GM18951 (cell line): Measurements from ENCODE around the gene NAE1.

ENCODE experiments used
- POLR2A ChIP-seq: IDR thresholded peaks from 4 replicates; pipeline ENCODE4 v1.6.1; 2011; ENCODE audit warnings: mild to moderate bottlenecking; ENCODE audit not compliant: insufficient read length, insufficient read depth; ENCODE audit errors: extremely low read depth
- in situ Hi-C: fragments of 300-500 bp; cut with MboI; formaldehyde crosslinking; loops from one replicate; pipeline ENCODE4 v1.12.0; 2022; ENCODE audit warnings: low sequenced_read_pairs, mixed read lengths, inconsistent platforms; ENCODE audit not compliant: unreplicated experiment

NAE1 gene

DNA sequence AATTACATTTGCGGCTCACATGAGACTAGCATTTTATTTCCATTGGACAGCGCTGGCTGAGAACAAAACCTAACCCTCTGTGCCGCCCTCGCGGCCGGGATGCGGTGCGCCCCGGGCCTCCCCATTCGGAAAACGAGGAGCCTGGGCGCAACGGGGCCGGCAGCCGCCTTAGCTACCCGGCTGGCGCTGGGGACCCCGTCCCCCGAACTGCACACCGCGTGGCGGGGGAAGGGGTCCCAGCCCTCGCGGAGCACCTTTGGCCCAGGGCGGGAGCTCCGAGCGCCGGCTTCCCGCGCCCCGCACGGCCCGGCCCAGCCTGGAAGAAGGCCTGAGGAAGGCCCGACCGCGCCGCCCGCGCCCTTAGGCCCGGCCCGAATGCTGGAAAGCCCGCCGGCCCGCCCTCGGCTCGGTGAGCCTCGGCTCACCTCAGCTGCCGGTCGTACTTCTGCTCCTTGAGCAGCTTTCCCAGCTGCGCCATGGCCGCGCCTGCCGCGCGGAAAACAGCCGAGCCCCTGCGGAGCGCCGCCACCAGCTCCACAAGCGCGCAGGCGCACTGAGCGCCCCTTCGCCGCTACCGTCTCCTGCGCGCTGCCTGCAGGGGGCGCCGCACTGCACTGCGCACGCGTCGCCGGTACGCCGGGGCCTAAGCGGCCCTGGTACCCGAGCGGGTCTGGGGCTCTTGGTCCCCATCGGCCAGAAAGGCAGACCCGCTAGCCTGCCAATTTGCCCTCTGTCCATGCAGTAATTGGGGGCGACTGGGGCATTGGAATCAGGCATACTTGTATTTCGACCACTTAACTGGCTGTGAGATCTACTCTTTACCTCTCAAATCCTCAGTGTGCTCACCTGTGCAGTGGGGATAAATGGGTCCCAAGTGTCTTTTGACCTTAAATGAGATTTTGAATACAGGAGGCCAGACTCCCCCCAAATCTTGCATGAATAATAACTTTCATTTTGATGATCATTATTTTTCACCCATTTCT, at the start of gene NAE1:
NAE1 (minus strand) TSS at position 555 of the 983 bp plus-strand sequence; CDS start at position 478, 77 bp downstream.
- in situ Hi-C loops, result no loop called here
- peak; percentile 93 for TF ChIP-seq POLR2A

DNA sequence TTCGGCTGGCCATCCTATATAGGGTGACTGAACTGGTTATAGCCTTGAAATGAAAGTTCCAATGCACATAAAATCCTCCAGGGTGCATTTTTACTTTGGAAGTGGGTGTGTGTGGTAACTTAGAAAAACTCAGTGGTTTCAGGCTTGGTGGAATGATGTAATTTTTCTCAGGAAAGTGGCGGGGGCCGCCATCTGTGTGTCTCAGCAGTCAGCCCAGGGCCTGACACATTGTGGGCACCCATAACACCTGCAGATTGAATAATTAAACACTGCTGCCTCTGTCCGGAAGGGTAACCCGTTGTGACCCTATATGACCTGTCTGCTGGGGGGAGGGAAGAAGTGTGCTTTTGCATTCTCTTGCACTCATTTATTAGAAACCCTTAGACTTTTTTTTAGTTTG, 47.3 kb upstream of the NAE1 start:
- no peak for TF ChIP-seq POLR2A
- in situ Hi-C loops, result no loop called here

DNA sequence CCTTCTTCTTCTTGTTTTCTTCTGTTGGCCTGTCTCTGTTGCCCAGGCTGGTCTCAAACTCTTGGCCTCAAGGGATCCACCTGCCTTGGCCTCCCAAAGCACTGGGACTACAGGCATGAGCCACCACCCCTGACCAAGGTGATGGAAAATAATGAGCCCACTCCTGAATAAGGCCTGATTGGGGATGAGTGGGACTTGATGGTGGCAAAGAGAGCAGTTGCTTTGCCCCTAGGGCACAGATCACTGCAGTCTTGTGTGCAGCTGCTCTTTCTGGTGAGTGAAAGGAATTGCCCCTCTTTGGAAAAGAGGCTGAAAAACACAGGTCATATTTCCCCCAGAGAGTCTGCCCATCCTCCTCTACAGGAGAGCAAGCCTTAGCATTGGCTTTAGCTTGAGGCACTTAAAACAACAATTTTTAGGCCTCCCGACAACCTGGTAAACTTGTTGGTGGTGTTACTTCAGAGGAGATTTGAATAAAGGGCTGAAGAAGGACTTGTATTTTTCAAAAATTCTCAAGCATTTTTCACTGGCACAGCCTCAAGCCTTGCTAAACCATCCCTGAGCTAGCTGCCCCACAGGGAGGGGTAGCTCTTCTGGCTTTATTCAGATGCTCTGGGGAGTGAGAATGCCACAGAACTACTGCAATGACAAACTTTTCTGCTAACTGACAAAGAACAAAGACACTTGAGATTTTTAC, 43.5 kb upstream of the NAE1 start:
- in situ Hi-C loops, result loop anchor here (25.0 kb wide), 1 partner anchor 462 kb away; no protein-coding TSS in a partner anchor
- no peak for TF ChIP-seq POLR2A

DNA sequence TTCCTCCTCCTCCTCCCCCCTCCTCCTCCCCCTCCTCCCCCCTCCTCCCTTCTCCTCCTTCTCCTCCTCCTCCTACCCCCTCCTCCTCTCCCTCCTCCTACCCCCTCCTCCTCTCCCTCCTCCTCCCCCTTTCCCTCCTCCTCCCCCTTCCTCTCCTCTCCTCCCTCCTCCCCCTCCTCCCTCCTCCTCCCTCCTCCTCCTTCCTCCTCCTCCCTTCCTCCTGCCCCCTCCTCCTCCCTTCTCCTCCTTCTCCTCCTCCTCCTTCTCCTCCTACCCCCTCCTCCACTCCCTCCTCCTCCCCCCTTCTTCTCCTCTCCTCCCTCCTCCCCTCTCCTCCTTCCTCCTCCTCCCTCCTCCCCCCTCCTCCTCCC, 42.9 kb upstream of the NAE1 start:
- in situ Hi-C loops, result loop anchor here (25.0 kb wide), 1 partner anchor 461 kb away; no protein-coding TSS in a partner anchor
- TF ChIP-seq POLR2A, result no peak

DNA sequence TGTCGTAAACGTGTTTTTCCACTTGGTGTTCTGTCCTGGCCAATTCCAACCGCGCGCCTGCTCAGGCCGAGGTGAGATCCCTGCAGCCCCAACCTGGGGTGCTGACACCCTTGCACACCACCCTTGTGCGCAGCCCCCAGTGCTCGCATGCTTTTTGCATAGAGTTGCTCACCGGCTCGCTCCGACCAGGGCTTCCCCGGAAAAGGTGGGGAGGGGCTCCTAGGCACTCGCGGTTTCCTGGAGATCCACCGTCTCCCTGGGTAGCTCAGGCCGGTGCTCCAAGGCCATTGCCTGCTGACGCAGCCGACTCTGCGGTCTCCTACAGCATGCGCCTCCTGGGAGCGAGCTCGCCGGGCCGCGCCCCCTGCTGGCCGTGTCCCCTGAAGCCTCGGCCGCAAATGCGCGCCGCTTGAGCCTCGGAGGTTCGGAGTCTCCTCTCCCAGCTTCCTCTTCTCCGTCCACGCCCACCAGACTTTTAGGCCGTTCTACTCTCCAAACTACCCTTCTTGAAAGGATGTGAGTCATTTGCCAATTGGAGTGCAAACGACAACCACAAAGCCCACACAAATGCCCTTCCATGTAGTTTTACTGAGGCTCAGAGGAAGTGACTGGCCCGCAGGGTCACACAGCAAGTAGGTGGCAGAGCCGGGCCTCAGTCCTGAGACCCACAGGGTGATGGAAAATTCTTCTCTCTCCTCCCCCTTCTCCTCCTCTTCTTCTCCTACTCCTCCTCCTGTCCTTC, 42.3 kb upstream of the NAE1 start:
- TF ChIP-seq POLR2A, result peak; percentile 43
- in situ Hi-C loops, result loop anchor here (25.0 kb wide), 1 partner anchor 461 kb away; no protein-coding TSS in a partner anchor

DNA sequence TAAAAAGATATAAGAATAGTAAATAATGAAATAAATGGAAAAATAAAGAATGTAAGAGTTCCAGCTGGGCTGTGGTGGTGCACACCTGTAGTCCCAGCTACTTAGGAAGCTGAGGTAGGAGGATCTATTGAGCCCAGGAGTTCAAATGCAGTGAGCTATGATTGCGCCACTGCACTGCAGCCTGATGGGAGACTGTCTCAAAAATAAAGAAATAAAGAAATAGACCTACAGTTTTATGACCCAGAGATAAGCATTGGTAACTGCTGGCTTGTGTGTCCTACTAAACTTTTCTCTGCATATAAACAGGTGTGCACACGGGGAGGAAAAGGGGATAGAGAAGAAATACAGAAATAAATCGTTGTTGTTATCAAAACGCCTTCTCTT, 41.8 kb upstream of the NAE1 start:
- in situ Hi-C loops, result loop anchor here (25.0 kb wide), 1 partner anchor 460 kb away; no protein-coding TSS in a partner anchor
- no peak for TF ChIP-seq POLR2A

DNA sequence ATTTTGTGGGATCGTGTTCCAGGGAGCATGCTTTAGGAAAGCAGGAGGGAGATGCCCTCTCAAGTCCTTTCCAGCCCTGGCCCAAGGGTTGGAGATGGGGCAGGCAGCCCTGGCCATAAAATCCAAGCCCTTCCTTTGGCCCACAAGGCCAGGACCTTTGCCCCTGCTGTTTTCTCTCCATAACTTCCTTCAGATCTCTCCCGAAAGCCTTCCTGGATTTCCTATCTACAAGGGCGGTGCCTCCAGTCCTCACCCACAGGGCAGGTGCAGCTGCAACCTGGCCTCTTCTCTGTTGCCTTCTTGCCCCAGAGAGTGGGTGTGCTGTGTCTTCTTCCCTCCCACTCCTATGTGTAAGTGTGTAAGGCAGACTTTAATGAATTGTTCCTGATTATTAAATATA, 41.1 kb upstream of the NAE1 start:
- in situ Hi-C loops, result loop anchor here (25.0 kb wide), 1 partner anchor 460 kb away; no protein-coding TSS in a partner anchor
- TF ChIP-seq POLR2A, result no peak

DNA sequence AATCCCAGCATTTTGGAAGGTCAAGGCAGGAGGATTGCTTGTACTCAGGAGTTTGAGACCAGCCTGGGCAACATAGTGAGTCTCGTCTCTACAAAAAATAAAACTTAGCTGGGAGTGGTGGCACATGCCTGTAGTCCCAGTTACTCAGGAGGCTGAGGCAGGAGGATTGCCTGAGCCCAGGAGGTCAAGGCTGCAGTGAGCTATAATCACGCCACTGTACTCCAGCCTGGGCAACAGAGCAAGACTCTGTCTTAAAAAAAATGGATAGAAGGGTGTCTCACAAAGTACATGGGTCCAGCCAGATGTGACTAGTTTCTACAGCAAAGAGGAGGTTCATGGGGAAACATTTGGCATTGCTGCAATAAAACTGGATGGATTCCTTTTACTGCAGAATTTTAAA, 40.6 kb upstream of the NAE1 start:
- in situ Hi-C loops, result loop anchor here (25.0 kb wide), 1 partner anchor 459 kb away; no protein-coding TSS in a partner anchor

DNA sequence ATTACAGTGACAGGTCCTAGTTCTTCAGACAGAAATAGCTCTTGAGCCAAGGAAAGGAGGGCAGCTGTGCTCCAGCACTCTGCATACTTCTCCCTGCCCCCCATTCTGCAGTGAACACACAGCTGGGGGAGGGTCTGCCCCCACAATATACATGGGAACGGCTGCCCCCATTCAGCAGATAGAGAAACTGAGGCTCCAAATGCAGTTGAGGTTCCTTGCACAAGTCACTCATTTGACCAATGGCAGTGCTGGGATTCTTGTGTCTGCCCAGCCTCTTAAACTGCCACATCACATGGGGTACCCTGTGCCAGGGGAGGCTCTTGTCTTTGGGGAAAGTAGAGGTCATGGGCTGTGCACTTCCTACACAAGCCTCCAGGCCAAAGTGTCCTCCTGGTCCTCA, 38.6 kb upstream of the NAE1 start:
- in situ Hi-C loops, result loop anchor here (25.0 kb wide), 1 partner anchor 457 kb away; no protein-coding TSS in a partner anchor
- no peak for TF ChIP-seq POLR2A

DNA sequence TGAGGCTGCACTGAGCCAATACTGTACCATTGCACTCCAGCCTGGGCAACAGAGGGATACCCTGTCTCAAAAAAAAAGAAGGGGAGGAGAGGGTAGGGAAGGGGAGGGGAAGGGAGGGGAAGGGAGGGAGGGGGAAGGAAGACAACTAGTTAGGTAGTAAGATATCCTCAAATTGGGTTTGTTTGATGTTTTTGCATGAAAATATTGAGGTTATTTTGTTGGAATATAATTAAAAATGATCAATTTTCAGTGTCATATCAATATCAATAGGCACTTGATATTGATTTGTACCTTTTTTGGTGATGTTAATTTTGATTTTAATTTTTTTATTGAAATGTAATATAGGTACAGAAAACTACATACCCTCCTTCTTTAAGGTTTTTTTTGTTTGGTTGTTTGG, 32.9 kb upstream of the NAE1 start:
- in situ Hi-C loops, result loop anchor here (25.0 kb wide), 1 partner anchor 451 kb away; no protein-coding TSS in a partner anchor
- TF ChIP-seq POLR2A, result no peak

DNA sequence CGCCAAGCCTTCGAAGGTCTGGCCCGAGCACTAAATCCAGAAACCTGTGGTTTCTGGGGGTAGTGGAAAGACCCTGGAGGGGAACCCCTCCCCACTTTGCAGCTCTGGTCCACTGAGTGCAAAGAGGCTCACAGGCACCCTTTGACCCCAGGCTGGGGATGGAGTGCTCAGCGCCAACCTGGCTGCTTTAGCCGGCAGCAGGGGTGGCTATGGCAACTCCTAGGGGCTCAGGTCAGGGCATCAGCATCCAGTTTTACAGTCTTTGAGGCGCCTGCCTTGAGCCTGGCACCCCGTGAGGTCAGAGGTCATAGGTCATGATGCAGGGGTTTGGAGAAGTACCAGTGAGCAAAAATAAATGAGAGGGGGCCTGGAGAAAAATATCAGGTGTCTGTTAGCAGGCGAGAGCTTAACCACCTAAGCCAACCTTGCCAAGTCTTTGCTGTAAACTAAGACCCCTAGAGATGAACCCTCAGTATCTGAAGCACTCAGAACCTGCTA, 31.3 kb upstream of the NAE1 start:
- in situ Hi-C loops, result loop anchor here (25.0 kb wide), 1 partner anchor 450 kb away; no protein-coding TSS in a partner anchor
- TF ChIP-seq POLR2A, result no peak

DNA sequence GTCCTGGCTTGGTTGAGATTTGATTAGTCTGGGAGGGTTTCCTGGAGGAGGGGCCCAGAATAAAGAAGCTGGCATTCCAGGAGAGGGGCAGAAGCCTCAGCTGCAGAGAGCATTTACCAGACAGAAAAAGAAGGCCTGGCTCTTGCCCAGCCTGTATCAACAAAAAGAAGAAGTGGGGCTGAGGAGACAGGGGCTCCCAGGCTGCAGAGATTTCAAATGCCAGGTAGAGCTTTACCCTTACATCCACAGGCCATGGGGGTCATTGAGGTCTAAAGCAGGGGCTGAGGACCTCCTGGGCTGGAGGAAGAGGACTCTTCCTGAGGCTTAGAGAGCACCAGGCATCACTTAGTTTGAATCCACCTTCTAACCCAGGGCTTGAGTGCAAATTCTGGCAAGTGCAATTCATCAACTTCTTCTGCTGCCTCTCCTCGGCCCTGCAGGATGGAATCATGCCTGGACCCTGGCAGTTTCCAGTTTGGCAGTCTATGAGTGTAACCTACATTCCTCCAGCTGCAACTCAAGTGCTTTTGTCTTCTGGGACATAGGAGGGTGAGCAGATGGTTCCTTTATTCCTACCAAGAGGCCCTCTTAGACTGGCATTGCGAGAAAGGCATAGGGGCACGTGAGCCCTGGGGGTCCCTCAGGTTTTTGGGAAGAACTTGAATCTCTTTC, 28.8 kb upstream of the NAE1 start:
- in situ Hi-C loops, result loop anchor here (25.0 kb wide), 1 partner anchor 447 kb away; no protein-coding TSS in a partner anchor
- TF ChIP-seq POLR2A, result no peak

DNA sequence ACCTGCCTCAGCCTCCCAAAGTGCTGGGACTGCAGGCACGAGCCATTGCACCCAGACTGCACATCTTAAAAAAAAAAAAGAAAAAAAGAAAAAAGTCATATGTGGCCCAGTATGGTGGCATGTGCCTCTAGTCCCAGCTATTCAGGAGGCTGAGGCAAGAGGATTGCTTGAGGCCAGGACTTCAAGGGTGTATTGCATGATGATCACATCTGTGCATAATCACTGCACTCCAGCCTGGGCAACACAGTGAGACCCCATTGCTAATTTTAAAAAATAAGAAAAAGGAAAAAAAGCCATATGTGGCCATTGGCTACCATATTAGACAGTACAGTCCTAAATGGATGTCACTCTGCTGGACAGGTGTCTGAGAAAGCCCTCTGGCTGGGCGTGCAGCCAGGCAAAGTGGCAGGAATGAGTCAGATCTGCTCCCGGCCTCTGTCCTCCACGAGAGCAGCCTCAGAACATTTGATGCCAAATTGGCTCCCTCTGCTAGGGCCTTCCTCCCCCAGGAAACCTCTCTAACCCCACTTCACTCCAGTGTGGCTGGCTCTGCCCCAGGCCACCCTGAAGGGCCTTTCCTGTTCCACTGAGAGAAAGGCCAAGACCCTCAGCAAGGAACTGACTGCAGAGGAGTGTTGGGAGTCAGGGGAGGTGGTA, 28.1 kb upstream of the NAE1 start:
- no peak for TF ChIP-seq POLR2A
- in situ Hi-C loops, result loop anchor here (25.0 kb wide), 1 partner anchor 447 kb away; no protein-coding TSS in a partner anchor
